Activated CD4-positive, alpha-beta T cell treated with anti-CD3 and anti-CD28 coated beads, Interleukin-2, Interleukin-6, amounts not matched to agents 100 ng/mL and 50 ng/mL, durations not matched to agents 16 hours and 8 hours (primary cell): ENCODE measurements around the gene NUCB1.
A peak's percentile ranks its signal among the peaks of the same experiment; 100 is the strongest.

Source experiments
- DNase-seq: peaks from one replicate; pipeline ENCODE4 v3.0.0-alpha.2; 2020

The NUCB1 gene

DNA sequence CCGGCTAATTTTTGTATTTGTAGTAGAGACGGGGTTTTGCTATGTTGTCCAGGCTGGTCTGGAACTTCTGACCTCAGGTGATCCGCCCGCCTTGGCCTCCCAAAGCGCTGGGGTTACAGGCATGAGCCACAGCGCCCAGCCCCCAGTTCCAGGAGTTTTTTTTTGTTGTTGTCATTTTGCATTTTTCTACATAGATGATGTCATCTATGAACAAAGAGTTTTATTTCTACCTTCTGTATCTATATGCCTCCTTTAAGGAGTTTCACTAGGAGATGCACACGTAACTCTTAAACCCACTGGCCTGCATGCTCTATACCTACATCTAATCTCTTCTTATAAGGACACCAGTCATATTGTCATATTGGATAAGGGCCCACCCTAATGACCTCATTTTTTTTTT, 38.1 kb downstream of the NUCB1 start:
- DNase-seq: no peak

- no peak for DNase-seq
Observed at GRCh38 chr19:48940902-48941301, 40.8 kb downstream of the NUCB1 start.

GRCh38 chr19:48943081-48943480, 43.0 kb downstream of the NUCB1 start:
- no peak for DNase-seq

DNA sequence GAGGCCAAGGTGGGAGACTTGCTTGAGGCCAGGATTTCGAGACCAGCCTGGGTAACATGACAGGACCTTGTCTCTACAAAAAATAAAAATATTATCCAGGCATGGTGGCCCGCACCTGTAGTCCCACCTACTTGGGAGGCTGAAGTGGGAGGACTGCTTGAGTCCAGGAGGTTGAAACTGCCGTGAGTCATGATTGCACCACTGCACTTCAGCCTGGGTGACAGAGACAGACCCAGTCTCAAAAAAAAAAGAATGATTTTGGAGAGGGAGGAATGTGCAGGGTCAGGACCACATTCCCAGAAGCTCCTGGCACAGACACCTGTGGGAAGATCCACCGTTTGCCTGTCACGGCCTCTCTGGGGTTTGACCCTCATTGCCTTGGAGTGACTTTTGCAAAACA, 45.3 kb downstream of the NUCB1 start:
- no peak for DNase-seq

GRCh38 chr19:48945817-48946216, 45.7 kb downstream of the NUCB1 start:
- DNase-seq: no peak

DNA sequence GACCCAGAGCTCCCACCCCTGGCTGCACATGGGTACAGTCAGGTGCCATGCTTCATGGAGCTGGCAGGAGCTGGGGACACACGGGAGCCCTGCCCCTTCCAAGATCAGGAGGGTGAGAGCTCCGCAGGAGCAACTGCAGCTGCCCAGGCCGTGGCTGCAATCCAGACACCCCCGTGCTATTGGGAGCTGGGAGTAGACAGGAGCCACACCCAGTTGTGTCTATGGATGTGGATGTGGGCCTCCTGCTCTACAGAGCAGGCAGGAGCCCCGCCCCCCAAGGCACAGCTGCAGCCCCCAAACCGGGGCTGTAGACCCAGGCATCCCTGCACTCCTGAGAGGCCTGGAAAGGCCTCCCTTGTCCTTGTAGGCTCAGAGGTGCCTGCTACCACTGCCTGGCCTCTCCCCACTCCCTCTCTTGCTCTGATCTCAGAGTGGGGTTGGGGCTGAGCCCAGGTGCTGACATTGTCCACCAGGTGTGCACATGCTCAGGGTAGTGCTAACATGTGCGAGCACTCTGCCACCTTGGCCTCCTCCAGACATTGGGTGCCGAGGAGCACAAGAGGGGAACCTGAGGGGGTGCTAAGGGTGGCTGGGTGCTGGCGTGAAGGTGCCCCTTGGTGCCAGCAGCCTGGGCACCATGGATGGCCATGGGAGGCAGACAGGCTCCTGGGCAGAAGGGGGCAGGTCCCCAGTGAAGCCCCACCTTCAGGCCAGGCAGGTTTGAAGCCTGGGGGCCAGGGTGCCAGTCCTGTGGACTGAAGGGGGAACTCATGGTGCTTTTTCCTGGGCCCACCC, 46.5 kb downstream of the NUCB1 start:
- no peak for DNase-seq

DNA sequence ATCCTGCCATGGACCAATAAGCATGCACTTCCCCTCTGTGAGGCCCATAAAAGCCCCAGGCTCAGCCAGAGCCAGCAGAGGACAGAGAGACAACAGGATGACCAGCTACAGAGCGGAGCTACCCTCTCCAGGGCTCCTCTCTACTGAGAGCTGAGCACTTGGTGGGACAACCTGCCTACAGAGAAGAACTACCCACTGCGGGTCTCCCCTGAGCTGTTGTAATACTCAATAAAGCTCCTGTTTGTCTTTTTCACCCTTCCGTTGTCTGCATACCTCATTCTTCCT, 47.1 kb downstream of the NUCB1 start:
- no peak for DNase-seq

- no peak for DNase-seq
Observed at GRCh38 chr19:48950159-48950558, 50.0 kb downstream of the NUCB1 start.

DNA sequence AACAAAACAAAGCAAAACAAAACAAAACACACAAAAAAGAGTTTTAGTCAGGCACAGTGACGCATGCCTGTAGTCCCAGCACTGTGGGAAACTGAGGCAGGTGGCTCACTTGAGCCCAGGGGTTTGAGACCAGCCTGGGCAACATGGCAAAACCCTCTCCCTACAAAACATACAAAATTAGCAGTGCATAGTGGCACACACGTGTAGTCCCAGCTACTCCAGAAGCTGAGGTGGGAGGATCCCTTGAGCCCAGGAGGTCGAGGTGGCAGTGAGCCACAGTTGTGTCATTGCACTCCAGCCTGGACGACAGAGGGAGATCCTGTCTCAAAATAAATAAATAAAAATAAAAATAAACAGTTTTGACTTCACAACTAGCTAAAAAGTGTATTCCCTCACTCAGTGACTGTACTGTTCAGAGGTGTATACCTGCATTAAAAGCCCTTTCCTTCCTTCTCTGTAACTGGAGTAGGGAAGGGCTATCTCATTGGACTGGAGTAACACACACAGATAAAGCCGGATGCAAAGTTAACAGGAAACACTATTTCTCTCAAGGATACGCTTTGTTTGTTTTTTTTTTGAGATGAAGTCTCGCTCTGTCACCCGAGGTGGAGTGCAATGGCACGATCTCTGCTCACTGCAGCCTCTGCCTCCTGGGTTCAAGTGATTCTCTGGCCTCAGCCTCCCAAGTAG, 50.9 kb downstream of the NUCB1 start:
- no peak for DNase-seq

DNA sequence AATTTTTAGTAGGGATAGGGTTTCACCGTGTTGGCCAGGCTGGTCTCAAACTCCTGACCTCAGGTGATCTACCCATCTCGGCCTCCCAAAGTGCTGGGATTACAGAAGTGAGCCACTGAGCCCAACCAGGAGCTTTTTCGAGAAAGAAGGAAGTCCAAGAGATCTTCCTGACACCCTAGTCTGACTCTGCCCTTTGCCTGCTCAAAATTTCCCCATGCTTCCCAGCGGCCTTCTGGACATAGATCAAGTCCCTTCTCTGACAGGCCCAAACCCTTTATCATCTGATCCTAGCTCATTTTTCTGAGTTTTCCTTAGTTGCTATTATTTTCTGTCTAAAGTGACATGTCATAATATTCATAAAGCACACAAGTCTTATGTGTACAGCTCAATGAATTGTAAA, 53.0 kb downstream of the NUCB1 start:
- no peak for DNase-seq

DNA sequence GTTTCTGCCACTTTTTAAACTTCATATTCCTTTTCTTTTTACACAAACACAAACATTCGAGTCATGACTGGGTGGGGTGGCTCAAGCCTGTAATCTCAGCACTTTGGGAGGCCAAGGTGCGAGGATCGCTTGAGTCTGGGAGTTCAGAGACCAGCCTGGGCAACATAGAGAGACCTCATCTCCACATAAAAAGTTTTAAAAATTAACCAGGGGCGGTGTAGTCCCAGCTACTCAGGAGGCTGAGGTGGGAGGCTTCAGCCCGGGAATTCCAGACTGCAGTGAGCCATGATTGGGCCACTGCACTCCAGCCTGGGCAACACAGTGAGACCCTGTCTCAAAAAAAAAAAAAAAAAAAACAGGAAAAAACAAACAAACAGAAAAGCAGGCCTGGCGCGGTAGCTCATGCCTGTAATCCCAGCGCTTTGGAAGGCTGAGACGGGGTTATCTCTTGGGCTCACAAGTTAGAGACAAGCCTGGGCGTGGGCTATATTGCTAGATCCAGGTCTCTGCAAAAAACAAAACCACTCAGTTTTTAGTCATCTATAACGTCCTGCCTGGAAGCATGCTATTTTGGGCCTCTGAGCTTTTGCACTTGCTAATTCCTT, 54.0 kb downstream of the NUCB1 start:
- DNase-seq: no peak

DNA sequence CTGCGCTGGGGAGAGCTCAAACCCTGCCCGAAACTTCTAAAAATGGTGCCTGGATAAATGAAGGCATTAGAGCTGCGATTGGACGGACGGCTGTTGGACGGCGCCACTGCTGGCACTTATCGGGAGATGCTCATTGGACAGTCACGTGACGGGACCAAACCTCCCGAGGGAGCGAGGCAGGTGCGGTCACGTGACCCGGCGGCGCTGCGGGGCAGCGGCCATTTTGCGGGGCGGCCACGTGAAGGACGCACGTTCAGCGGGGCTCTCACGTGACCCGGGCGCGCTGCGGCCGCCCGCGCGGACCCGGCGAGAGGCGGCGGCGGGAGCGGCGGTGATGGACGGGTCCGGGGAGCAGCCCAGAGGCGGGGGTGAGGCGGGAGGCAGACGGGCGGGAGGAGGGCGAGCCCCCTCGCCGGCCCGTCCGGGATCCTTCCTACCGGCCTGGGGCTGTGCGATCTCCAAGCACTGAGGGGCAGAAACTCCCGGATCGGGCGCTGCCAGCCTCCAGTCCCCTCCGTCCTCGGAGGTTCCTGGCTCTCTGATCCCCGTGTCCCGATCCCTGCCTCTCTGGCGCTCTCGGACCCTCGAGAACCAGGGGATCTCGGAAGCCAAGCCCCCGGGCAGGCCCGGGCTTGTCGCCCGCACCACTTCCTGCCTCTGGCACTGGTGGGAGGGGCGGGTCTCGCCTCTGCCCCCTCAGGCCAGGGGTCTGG, 54.6 kb downstream of the NUCB1 start, which contains the start of gene BAX:
BAX (plus strand) TSS at position 281 of the 713 bp plus-strand sequence; CDS start at position 335, 54 bp downstream.
- peak; percentile 98 for DNase-seq

- DNase-seq: no peak
Observed at GRCh38 chr19:48955308-48955958, 55.3 kb downstream of the NUCB1 start.

DNA sequence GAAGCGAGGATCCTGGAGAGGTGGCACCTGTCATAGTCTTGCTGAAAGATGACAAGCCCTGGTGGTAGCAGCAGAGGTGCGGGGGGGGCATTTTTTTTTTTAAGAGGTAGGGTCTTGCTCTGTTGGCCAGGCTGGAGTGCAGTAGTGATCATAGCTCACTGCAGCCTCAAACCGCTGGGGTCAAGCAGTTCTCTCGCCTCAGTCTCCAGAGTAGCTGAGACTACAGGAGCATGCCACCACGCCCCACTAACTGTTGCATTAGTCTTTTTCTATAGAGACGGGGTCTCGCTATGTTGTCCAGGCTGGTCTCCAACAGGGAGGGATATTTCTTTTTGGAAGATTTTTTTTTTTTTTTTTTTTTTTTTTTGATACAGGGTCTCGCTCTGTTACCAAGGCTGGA, 57.9 kb downstream of the NUCB1 start:
- no peak for DNase-seq

GRCh38 chr19:48959341-48960239, 59.5 kb downstream of the NUCB1 start:
- DNase-seq: no peak

GRCh38 chr19:48961051-48961649, 61.0 kb downstream of the NUCB1 start:
- no peak for DNase-seq

GRCh38 chr19:48961673-48962028, 61.5 kb downstream of the NUCB1 start:
- DNase-seq: no peak

GRCh38 chr19:48962029-48962848, 62.1 kb downstream of the NUCB1 start:
- peak; percentile 61 for DNase-seq

DNA sequence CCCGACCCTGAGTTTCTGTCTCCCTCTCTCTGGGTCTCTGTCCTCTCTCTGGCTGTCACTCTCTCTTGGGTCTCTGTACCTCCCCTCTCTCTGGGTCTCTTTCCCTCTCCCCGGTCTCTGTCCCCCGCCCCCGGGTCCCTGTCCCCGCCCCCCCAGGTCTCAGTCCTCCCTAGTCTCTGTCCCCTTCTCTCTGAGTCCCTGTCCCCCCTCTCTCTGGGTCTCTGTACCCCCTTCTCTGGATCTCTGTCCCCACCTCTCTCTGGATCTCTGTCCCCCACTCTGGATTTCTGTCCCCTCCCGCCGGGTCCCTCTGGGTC, 62.7 kb downstream of the NUCB1 start:
- no peak for DNase-seq

GRCh38 chr19:48963371-48964204, 63.5 kb downstream of the NUCB1 start:
- DNase-seq: peak; percentile 85
